Stimulated activated CD4-positive, alpha-beta T cell treated with anti-CD3 and anti-CD28 coated beads, Interleukin-12 subunit alpha, Interleukin-12 subunit beta, amount 100 ng/mL, for 48 hours (primary cell): Measurements from ENCODE around the gene LRGUK.
"Not testable (repeated sequence)": the region's sequence is repeated elsewhere in the genome, so short reads cannot be mapped to it uniquely, and the experiment has no call there.

Experiments
- DNase-seq, 3 donors: peaks; one replicate each; pipeline ENCODE4 v3.0.0-alpha.2; 2020; ENCODE audit warnings: low read depth in 2 of 3, low spot score in 1 of 3

LRGUK gene

DNA sequence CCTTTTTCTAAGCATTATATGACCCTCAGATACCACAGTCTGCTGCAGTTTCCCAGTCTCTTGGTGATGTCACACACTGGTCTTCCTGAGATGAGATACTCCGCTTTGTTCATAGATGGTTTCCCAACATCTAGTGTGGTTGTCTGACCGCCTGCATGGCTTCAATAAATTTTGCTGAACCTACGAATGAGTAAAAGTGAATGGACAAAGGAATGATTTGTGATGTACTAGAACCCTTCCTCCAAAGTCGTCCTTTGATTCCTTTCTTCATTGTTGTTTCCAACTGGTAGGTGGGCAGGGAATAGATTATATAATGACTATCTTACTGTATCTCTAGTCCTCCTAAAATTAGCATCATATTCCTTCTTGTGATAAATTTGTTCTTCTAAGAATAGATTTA lies 107.1 kb downstream of the LRGUK start:
- DNase-seq, result no peak

- no peak for DNase-seq
These were observed 118.1 kb downstream of the LRGUK start for GRCh38 chr7:134245253-134245652.

DNA sequence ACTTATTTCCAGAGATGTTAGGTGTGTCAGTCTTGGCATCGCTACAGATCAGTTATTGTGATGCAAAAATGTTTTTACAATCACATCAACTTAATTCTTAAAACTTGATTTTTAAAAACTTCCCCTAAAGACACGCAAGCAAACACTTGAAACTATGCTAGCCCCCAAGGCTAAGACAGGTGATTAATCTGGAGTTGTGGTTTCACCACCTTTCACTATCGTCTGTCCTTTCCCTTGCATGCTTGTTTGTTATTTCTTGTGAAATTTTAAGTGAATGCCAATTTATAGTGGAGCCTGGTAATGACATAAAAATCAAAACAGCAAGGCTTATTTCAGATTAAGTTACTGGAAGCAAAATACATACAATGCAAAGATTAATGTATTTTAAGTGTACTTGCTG lies 119.2 kb downstream of the LRGUK start:
- DNase-seq, result no peak

DNA sequence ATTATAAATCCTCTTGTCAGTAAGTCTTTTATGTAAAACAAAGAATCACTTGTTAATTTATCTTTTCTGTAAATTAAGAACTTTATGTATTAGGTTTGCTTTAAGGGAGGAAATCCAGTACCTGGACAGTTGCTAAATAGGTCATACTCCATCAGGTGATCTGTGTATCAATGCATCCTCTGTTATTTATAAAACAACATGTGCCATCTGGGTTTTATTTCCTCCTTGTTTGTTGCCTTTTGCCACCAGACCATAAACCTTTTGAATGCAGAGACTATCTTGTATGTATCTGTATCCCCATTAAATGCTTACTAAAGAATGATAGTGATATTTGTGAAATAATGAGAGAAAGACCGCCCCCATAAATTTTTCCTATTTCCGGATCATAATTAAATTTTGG lies 119.6 kb downstream of the LRGUK start:
- DNase-seq, result no peak

DNA sequence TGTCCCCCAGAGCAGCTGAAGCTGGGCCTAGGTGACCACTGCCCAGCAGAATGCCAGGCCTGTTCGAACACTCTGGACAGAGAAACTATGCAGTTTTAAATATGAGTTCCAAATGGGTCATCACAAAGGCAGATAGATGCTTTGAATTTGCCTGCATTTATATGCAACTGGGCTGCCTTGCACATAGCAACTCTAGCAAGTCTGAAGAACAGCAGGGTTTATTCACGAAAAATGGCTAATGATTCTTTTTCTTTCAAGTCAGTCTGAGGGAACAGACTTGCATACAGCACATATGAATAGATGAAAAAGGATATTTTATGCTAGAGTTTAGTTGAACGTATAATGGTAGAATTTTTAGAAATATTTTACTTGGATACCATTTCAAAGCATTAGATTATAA lies 121.1 kb downstream of the LRGUK start:
- no peak for DNase-seq

DNA sequence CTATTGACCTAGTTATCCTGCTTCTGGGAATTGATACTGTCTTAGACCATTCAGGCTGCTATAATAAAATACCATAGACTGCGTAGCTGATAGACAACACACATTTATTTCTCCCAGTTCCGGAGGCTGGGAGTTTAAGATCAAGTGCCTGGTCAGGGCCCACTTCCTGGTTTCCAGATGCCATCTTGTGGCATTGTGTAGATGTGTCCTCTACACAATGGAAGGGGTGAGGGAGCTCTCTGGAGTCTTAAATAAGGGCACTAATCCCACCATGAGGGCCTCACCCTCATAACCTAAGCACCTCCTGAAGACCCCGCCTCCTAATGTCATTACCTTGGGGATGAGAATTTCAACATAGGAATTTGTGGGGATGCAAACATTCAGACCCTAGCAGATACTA lies 127.2 kb downstream of the LRGUK start:
- DNase-seq, result no peak

DNA sequence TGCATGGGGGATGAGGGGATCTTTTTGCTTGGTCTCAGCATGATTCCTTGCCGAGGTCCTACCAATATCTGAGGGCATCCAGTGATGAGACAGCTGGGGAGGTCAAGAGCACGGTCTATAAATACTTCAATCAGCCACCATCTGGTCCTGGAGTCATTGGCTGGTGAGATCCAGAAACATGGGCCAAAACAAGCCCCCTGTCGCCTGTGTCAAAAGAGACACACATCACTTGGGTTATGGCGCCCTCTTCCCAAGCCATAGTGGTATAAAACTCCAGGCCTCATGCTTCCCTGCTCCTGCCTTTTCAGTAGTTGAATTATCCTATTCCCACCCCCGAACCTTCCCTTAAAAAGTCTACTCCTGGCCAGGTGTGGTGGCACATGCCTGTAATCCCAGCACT lies 128.7 kb downstream of the LRGUK start:
- no peak for DNase-seq

DNA sequence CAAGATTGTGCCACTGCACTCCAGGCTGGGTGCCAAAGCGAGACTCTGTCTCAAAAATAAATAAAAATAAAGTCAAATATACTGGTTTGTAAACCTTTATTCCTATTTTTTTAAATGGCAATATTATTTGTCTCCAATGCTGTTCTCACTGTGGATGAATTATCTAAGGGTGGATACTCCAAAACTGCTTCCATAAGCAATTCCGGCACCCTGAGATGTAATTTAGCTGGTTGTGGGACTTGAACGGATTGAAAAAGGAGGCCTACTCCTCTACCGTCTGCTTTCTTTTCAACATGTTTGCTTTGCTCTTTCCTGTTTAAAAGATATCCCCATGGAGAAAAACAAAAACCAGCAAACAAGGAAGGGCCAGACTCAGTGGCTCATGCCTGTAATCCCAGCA lies 135.2 kb downstream of the LRGUK start:
- no peak for DNase-seq

DNA sequence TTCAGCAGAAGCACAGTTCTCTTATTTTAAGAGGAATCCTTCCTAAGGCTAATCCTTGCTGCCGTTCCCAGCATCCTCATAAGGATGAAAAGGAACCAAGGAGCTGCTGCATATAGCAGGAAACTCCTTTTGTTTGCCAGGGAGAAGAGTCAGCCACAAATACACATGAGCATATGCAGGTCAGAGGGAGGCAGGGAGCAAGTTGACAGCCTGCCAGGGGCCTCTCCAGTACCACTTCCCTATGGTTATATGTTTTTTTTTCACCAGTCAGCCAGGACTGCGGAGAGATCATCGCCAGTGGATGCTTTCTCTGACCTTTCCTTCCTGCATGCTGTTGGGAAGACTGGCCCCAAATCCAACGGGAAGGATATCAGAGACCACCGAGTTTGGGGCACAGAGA lies 149.8 kb downstream of the LRGUK start:
- no peak for DNase-seq

- DNase-seq, result no peak
These were observed 151.5 kb downstream of the LRGUK start for GRCh38 chr7:134278502-134279153.

GRCh38 chr7:134279336-134279735 lies 152.2 kb downstream of the LRGUK start:
- no peak for DNase-seq

- DNase-seq, result no peak
These were observed 152.8 kb downstream of the LRGUK start for GRCh38 chr7:134279898-134280297.

DNA sequence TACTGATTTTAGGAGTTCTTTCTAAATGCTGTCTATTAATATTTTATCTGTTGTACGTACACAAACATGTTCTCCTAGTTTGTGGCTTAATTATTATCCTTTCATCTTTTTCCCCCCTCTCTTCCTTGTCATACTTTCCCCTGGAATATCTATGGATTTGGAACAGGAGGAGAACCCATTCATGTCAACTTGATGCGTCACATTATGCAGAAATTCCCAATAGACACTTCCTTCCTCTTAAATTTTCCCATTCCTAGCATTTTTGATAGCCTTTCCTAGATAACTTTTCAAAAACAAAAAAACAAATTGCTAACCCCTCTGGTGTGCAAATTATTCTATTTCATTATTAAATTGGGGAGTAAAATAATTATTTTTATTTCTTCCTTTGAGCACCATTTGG lies 153.4 kb downstream of the LRGUK start:
- DNase-seq, result no peak

- DNase-seq, result no peak
These were observed 156.9 kb downstream of the LRGUK start for GRCh38 chr7:134284011-134284410.

- no peak for DNase-seq
These were observed 157.8 kb downstream of the LRGUK start for GRCh38 chr7:134284952-134285351.

- DNase-seq, result no peak
These were observed 160.9 kb downstream of the LRGUK start for GRCh38 chr7:134287916-134288659.

DNA sequence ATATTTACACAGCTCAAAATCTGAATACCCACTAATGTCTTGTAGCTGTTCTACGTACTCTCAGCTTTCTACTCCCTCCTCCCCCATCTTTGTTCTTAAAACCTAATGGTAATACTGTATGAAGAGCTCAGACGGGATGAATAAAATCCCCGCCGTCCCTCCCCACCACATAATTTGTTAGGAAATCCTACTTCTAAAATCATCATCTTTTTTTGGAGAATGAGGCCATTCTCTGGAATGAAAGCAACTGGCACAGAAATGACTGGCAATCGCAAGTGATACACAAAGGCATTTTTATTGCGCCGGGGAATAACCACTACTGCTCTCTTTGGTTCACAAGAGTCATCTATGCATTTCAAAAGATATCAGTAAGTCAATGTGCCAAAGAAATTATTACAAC lies 162.3 kb downstream of the LRGUK start:
- DNase-seq, result no peak

DNA sequence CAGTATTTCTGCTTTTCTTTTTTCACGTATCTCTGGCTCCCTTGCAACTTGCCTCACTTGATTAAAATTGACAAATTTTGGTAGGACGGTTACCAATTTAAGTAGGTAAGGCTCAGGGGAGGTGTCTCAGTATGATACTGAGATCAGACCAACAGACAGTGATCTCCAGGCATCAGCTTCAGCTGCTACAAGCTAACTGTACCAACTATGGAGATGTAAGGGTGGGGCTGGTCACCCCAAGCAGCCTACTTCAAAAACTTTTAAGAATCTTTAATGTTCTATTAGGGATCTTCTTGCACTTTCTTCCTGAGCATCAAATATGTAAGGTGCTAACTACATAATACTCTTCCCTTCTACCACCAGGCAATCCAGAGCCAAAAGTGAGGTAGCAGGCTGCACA lies 162.7 kb downstream of the LRGUK start:
- no peak for DNase-seq

DNA sequence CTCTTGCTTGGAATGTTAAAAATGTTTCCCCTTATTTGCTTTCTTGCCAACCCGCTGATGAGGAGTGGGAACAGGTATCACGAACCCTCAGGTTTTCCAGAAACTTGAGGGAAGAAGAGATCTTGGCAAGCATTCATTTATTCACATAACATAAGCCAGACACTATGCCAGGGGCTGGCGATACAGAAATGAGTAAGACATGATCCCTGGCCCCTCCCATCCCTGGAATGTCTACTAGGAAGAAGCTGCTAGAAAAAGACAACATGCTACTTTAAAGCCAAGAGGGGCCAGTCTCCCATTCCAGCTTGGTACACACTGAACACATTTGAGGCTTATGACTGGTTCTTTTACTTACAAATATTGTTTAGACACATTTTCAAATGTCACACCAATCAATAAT lies 163.1 kb downstream of the LRGUK start:
- no peak for DNase-seq

- no peak for DNase-seq
These were observed 166.0 kb downstream of the LRGUK start for GRCh38 chr7:134293002-134293740.

DNA sequence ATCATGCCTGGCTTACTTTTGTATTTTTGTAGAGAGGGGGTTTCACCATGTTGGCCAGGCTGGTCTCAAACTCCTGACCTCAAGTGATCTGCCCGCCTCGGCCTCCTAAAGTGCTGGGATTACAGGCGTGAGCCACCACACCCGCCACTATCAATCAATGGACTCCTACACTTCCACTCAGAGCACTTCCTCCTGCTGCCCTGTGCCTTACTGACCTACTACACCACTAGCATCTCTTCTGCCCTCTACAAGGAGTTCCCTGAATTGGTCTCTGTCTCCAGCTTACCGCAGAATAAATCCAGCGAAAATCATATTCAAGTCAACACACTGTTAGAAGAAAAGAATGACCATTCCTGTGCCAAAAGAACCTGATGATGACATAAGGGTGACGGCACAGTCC lies 168.8 kb downstream of the LRGUK start:
- DNase-seq, result not testable (repeated sequence)

DNA sequence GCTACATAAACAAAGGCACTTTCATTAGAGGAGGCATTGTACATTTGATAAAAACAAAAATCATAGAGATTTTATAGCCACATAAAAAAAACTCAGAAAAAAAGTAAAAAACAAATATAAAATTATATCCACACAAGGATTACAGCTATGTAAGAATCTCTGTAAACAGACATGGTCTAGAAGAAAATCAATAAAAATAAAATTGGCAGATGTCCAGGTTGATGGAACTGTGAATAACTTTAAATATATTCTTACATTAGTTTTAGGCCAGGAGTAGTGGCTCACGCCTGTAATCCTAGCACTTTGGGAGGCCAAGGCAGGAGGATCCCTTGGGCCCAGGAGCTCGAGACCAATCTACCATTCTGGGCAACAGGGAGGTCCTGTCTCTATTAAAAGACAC lies 170.3 kb downstream of the LRGUK start:
- DNase-seq, result no peak
